AG10803 (cell line): ENCODE measurements around the gene CYP39A1.
"Not testable (repeated sequence)": the region's sequence is repeated elsewhere in the genome, so short reads cannot be mapped to it uniquely, and the experiment has no call there.

Experiments used
- DNase-seq: peaks from one replicate; pipeline ENCODE4 v3.0.0; 2010; ENCODE audit warnings: low read depth
- H3K4me3 ChIP-seq: 2 replicates; pipeline ENCODE4 v1.5.1; 2011; ENCODE audit warnings: mild to moderate bottlenecking, low read length, control low read depth
- CTCF ChIP-seq: conservative IDR thresholded peaks from 2 replicates; pipeline ENCODE4 v1.5.1; 2011; ENCODE audit warnings: mild to moderate bottlenecking, low read length, control low read depth, inconsistent platforms

CYP39A1 gene

GRCh38 chr6:46651006-46651405, 1.6 kb downstream of the CYP39A1 start:
- no peak for TF ChIP-seq CTCF
- DNase-seq: no peak
- no peak overlapping the region for H3K4me3 ChIP-seq

- no peak overlapping the region for H3K4me3 ChIP-seq
- DNase-seq: peak; percentile 15
- TF ChIP-seq CTCF: no peak
Measured at GRCh38 chr6:46648869-46649492, 3.6 kb downstream of the CYP39A1 start.

GRCh38 chr6:46648108-46648507, 4.5 kb downstream of the CYP39A1 start:
- DNase-seq, H3K4me3 ChIP-seq: not testable (repeated sequence)

- no peak for TF ChIP-seq CTCF
- no peak overlapping the region for H3K4me3 ChIP-seq
- DNase-seq: no peak
Measured at GRCh38 chr6:46645265-46645664, 7.4 kb downstream of the CYP39A1 start.

GRCh38 chr6:46642928-46643751, 9.5 kb downstream of the CYP39A1 start:
- no peak overlapping the region for H3K4me3 ChIP-seq
- DNase-seq: no peak
- no peak for TF ChIP-seq CTCF

GRCh38 chr6:46638650-46639049, 14.0 kb downstream of the CYP39A1 start:
- DNase-seq: no peak
- H3K4me3 ChIP-seq: no peak overlapping the region
- no peak for TF ChIP-seq CTCF

- no peak for DNase-seq
- TF ChIP-seq CTCF: no peak
- no peak overlapping the region for H3K4me3 ChIP-seq
Measured at GRCh38 chr6:46637933-46638332, 14.7 kb downstream of the CYP39A1 start.
